NCI-H510A treated with DMSO at 0.1 percent for 48 hours (cell line): Measurements from ENCODE around the gene VAPA.

Experiments used
- DNase-seq: peaks from one replicate; lab custom pipeline; 2025; lab: John Stamatoyannopoulos, UW

Gene VAPA, protein sequence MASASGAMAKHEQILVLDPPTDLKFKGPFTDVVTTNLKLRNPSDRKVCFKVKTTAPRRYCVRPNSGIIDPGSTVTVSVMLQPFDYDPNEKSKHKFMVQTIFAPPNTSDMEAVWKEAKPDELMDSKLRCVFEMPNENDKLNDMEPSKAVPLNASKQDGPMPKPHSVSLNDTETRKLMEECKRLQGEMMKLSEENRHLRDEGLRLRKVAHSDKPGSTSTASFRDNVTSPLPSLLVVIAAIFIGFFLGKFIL

GRCh38 chr18:9913526-9914333 is at the start of gene VAPA:
TSS of gene VAPA (plus strand) at chr18:9914016. CDS start at chr18:9914257, 241 bp downstream.
- peak; percentile 94 for DNase-seq

- DNase-seq, result no peak
These were observed 47.9 kb upstream of the VAPA start for GRCh38 chr18:9865764-9866490.

DNA sequence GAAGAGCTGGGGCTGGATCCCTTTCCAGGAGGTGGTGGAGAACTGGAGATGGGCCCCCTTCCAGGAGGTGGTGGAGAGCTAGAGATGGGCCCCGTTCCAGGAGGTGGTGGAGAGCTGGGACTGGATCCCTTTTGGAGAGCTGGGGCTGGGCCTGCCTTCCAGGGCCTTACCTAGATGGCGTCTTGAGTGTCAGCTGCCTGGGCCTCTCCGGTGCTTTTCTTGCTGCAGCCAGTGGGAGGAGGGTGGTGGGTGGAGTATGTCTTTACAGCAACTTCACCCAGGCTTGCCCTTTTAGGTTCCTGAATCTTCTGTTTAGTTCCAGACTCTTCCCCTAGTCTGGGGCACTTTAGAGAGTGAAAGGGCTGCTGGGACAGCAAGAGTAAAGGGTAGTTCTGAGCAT is 47.2 kb upstream of the VAPA start:
- DNase-seq, result no peak

DNA sequence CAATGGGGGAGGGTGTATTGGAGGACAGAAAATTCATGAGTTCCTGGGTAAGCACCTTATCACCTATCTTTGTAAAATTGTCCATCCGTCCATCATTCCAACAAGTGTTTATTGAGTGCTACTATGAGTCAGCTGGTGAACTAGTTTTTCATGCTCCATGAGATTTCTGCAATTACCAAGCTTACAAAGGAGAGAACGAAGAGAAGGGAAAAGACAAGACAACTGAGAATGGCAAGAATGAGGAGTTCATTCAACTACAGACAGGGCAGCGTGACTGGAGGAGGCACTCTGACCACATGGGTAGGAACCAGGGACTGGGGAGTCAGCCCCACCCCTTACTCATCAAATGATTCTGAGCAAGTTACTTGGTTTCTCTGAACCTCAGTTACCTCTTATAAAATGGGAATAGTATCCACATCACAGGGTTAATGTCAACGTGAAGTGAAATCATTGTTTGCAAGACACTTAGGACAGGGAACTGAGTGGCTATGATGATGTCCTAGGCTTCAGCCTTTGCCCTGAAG is 46.7 kb upstream of the VAPA start:
- DNase-seq, result no peak

- DNase-seq, result no peak
These were observed 44.7 kb upstream of the VAPA start for GRCh38 chr18:9868857-9869714.

GRCh38 chr18:9869715-9870430 is 43.9 kb upstream of the VAPA start:
- no peak for DNase-seq

DNA sequence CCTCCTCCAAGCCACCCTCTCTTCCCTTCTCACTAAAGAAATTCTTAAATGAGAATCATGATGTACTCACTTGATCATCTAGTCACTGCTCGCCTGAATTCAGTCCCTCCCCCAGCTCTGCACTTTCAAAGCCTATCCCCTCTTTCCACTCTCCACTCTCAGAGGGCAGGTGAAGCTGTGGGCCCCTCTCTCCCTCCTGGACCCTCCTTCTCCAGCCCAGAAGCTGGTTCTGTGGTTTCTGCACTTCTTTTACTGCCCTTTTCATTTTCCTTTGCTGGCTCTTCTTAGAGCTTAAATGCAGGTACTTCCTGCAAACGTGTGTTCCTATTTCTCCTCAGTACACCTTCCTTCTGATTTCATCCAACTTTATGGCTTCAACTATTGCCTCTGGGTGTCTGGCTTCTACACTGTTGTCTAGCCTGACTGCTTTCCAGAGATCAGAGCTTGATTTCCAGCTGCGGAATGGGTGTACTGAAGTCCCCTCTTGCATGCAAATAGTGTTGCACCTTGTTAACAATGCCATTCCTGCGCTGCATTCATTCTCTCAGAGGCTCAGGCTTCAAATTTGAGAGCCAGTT is 43.3 kb upstream of the VAPA start:
- DNase-seq, result no peak

- no peak for DNase-seq
These were observed 42.5 kb upstream of the VAPA start for GRCh38 chr18:9871244-9871746.

DNA sequence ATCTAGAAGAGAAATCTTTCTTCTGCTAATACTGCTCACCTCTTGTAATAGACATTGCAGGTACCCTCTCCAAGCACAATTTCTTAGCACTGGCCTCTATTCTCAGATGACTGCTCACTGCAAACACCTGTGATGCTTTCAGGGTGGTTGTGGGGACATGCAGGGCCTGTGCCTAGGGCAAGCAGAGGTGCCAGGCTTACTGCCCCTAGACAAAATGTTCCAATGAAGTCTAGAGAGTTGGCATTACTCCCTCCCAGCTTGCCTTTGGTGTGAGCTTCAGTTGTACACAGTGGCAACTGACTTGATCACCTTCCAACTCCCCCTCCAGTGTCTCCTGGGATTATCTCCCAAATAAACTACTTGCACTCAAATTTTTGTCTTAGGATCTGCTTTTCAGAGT is 41.0 kb upstream of the VAPA start:
- DNase-seq, result no peak

DNA sequence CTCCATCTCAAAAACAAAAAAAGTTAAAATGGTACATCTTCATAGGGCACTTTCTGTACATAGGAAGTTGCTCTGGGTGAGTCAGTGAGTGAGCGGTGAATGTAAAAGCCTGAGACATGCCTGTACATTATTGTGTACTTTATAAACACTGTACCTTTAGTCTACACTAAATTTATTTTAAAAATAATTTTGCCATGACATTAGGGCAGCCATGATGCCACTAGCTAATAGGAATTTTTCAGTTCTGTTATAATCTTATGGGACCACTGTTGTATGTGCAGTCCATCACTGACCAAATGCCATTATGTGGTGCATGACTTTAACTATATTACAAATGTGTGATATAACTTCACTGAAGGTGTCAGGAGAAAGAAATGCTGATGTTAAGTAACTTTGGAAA is 39.1 kb upstream of the VAPA start:
- no peak for DNase-seq

- no peak for DNase-seq
These were observed 37.5 kb upstream of the VAPA start for GRCh38 chr18:9876212-9876866.

DNA sequence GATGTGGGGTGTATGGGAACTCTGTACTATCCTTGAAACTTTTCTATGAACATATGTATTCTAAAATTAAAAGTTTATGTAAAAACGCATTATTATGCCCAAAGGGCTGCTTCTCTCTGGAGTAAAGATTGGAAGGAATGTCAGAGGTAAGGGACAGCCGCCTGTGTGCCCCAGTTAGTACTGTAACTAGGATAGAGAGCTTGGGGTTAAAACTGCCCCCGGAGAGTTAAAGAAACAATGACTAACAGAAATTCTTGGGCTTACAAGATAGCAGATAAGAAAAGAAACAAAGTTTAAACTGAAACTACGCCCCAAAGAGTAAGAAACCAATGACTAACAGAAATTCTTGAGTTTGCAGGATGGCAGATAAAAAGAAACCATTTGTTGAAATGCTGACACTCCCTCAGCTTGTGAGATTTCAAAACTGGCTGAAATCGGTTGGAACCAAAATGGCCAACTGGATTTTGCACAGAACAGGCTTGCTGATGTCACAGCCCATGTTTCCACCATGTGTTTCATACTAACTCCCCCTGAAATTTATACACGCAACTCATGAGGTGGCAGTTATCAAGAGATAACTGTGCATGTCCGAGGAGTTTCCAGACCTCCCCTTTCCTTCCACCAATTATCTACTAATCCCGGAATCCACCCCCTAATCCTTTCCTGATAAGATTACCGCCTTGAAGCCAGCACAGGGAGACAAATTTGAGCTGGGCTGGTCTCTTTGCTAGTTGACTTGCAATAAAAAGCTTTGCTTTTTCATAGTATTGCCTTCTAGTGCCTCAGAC is 36.8 kb upstream of the VAPA start:
- DNase-seq, result no peak

- no peak for DNase-seq
These were observed 36.2 kb upstream of the VAPA start for GRCh38 chr18:9877655-9878014.

DNA sequence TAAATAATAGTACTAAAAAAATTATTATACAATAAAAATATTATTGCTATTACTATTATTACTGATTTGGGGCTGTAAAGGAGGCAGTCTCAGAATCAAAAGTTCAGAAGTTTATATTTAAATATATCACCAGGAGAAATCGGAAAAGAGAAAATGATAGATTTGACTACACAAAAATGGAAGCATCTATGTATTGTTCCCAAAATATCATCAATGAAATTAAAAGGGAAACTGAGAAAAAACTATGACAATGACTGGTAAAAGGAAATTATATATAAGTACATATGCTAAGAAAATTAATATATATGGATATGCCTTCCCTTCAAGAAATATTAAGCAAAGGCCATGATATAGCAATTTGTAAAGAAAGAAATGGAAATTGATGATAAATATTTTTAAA is 35.7 kb upstream of the VAPA start:
- DNase-seq, result no peak

- no peak for DNase-seq
These were observed 35.0 kb upstream of the VAPA start for GRCh38 chr18:9878783-9879242.

DNA sequence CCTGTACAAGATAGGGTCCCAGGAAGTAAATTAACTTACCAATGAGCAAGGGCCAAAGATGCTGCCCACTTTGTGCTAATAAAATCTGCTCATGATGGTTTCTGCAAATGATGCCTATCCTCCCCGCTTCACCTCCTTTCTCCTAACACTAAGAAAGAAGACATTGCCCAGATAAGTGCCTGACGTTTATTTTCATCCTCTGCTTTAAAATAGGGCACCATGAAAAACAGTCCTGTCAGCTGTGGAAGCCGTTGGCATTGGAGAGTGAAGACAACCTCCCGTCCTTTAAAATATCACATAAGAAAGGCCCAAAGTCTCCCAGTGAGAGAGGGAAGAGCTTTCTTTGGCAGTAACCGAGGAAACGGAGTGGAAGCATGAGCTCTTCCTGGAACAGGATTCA is 29.7 kb upstream of the VAPA start:
- no peak for DNase-seq

GRCh38 chr18:9884532-9885140 is 29.2 kb upstream of the VAPA start:
- DNase-seq, result no peak

- DNase-seq, result no peak
These were observed 28.4 kb upstream of the VAPA start, which contains the start of gene TXNDC2 for GRCh38 chr18:9885170-9886004. TSS of gene TXNDC2 (plus strand) at chr18:9885973. CDS start at chr18:9886681, 708 bp downstream.
